Heart right ventricle (tissue), 16 donors: Measurements from ENCODE around the gene DUSP22. TPM values are rescaled to one million over a fixed set of nuclear protein-coding genes. Genes with fewer than 3 reads are reported as not detected.

Experiments
- ATAC-seq, 8 donors: fragments of 200-7000 bp; cut with Tn5 transposase; one replicate each; pipeline ENCODE4 v1.9.1; 2020; ENCODE audit warnings: mild to moderate bottlenecking in 8 of 8, moderate library complexity in 8 of 8, moderate number of reproducible peaks in 1 of 8
- DNase-seq, 2 donors: peaks; one replicate each; pipeline ENCODE4 v3.0.0-alpha.2; 2020
- H3K27ac ChIP-seq, 10 donors: fragments of 200-600 bp; sonication (generic) in 2 of 10; one replicate each; pipeline versions ENCODE4 v1.5.0 to v1.8.0; 2020 to 2022; ENCODE audit warnings: mild to moderate bottlenecking in 3 of 10
- H3K27me3 ChIP-seq, 7 donors: fragments of 200-600 bp; one replicate each; pipeline ENCODE4 v1.8.0; 2021 to 2022; ENCODE audit warnings: mild to moderate bottlenecking in 2 of 7
- H3K36me3 ChIP-seq, 9 donors: fragments of 200-600 bp; sonication (generic) in 1 of 9; one replicate each; pipeline versions ENCODE4 v1.5.0 to v1.8.0; 2020 to 2022; ENCODE audit warnings: mild to moderate bottlenecking in 2 of 9
- H3K4me1 ChIP-seq, 9 donors: fragments of 200-600 bp; sonication (generic) in 1 of 9; one replicate each; pipeline versions ENCODE4 v1.5.0 to v1.8.0; 2020 to 2022; ENCODE audit warnings: mild to moderate bottlenecking in 4 of 9
- H3K4me3 ChIP-seq, 10 donors: fragments of 200-600 bp; sonication (generic) in 2 of 10; one replicate each; pipeline versions ENCODE4 v1.5.0 to v1.8.0; 2020 to 2022; ENCODE audit warnings: mild to moderate bottlenecking in 7 of 10, moderate library complexity in 2 of 10
- H3K9me3 ChIP-seq, 11 donors: fragments of 200-600 bp in 10 of 11; sonication (generic) in 2 of 11; one replicate each; pipeline versions ENCODE4 v1.5.0 to v1.8.0; 2013 to 2022; ENCODE audit warnings: mild to moderate bottlenecking in 2 of 11, control low read depth in 1 of 11, moderate library complexity in 1 of 11
- WGBS, 2 donors: extraction: QIAGEN DNeasy Blood & Tissue Kit; methylation state at CpG; one replicate each; pipeline ENCODE4 v1.1.7; 2013; ENCODE audit warnings: inconsistent platforms in 1 of 2; 5-methylcytosine and 5-hydroxymethylcytosine counted together
- intact Hi-C, 10 donors: fragments of 100-400 bp; cut with DNase I; formaldehyde crosslinking; loops; one replicate each; pipeline versions ENCODE4 v1.11.1 to v1.14.2; 2022
- polyA plus RNA-seq, 2 donors: library from polyadenylated mRNA; stranded (reverse); fragments of 200-250 nt; gene quantifications; one replicate each; pipeline ENCODE4 v1.2.3, GENCODE V29; 2013
- total RNA-seq, 10 donors: library from RNA; stranded (reverse); fragmentation: NEBNext Ultra II Directional in 3 of 10; extraction: Animal tissue kit (Norgen Biotek cat#: 25700) in 3 of 10; gene quantifications; one replicate each; pipeline versions ENCODE4 v1.2.1 to v1.2.4, GENCODE V29; 2021 to 2023
- TF ChIP-seq, protein P1 (sequence below), 9 donors: fragments of 200-600 bp; sonication (generic) in 2 of 9; IDR thresholded peaks; one replicate each; pipeline versions ENCODE4 v1.5.0 to v1.8.0; 2021 to 2022; ENCODE audit warnings: antibody characterized with exemption in 9 of 9, mild to moderate bottlenecking in 5 of 9, moderate library complexity in 1 of 9
- donor health status: Arrhythmogenic right ventricular cardiomyopathy.
- donor health status: ischemic (EF 13 %, LVEDD 7.1; RV severe dilation, severe dysfunction).
- donor health status: healthy with polysubstance abuse.
- donor health status: DM: no; HTN: yes; CAD: no.
- donor health status: DM: no; HTN: no; CAD: no.
- donor health status: ischemic (EF 25% LVEDD 6.9; RV normal size, moderate dysfunction).
- donor health status: ischemic (EF 25% LVEDD 5.7; RV mildly dilated, moderate dysfunction).
- donor health status: healthy.
- donor health status: DM: yes; HTN: yes; CAD: no.
- donor health status: Ischemic cardiomyopathy.
- donor health status: ischemic (EF 35%, LVEDD 5.7; RV mildly dilated, moderate dysfunction).
- donor health status: nonischemic (EF 11% LVEDD 7.7; RV severe dilation, severe dysfunction).
- donor health status: DM: yes; HTN: yes; CAD: no.
- donor health status: PGD.
- donor health status: ischemic (EF 29% LVEDD 5.4; RV normal size, mild dysfunction).
- donor health status: nonischemic (EF 23%, LVEDD 6.1; RV moderate dilation, normal function).

DUSP22 gene
- total and polyA plus RNA-seq, 12 donors = 32.0 to 70.4 (median 51.9) TPM

DNA sequence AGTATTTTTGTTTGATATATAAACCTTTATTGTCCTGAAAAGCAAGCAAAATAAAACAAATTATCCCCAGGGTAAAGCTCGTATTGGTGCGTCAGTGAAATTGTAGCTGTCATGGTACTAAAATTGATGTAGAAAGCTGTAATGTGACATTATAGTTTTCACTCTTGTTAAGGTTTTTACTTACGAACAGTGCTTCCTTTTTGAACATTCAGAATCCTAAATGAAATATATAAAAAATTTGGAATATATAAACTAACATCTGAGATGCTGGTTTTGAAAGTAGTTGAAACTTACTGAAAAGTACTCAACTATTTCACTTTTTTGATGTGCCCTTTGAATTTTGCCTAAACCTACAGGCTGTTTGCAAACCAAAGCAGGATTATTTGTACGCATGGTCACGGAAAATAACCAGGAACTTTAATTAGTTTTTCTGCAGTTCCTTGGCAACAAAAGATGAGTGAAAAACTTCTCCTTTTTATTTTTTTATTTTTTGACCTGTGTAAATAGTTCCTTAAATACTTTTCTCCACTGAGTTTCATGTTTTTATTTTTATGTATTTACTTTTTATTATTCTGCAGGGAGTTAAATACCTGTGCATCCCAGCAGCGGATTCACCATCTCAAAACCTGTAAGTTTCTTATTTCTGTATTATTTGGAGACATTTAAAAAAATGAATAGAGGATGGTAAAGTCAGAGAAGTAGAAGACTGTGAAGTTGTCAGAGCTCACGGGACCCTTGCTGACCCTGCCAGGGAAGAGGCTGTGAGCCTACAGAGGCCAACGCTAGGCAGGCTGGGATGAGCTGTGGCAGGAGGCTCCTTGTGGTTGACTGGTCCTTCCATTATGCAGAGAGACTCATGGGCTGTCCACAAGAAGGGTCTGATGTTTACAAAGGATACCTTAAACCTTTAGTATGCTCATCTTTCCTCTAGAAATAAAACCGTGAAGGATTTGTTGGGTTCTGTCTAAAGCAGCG lies 42.5 kb downstream of the DUSP22 start:
- peaks cover 7 to 79% (median 52%) of the 10 kb centered on the region in 9 donors for H3K4me1 ChIP-seq
- DNase-seq = no peak

DNA sequence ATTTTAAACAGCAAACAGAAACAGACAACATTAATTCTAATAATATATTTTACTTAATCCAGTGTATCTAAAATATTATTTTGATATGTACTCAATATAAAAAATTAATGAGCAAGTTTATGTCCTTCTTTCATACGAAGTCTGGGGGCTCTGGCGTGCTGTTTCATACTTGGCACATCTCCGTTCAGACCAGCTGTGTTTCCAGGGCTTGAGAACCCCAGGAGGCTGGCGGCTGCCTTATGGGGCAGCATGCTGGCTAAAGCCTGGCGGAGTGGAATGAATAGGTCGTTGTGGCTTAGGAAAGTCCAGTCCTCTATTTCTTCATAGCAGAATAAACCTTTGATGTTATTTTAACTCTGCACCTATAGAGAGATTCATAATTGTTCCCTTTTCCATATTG lies 43.3 kb downstream of the DUSP22 start:
- TF ChIP-seq, protein P1, sequence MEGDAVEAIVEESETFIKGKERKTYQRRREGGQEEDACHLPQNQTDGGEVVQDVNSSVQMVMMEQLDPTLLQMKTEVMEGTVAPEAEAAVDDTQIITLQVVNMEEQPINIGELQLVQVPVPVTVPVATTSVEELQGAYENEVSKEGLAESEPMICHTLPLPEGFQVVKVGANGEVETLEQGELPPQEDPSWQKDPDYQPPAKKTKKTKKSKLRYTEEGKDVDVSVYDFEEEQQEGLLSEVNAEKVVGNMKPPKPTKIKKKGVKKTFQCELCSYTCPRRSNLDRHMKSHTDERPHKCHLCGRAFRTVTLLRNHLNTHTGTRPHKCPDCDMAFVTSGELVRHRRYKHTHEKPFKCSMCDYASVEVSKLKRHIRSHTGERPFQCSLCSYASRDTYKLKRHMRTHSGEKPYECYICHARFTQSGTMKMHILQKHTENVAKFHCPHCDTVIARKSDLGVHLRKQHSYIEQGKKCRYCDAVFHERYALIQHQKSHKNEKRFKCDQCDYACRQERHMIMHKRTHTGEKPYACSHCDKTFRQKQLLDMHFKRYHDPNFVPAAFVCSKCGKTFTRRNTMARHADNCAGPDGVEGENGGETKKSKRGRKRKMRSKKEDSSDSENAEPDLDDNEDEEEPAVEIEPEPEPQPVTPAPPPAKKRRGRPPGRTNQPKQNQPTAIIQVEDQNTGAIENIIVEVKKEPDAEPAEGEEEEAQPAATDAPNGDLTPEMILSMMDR (IDR thresholded peaks at IDR 0.05) = no peak
- no peaks in the 10 kb centered on the region for H3K9me3 ChIP-seq
- no peak overlapping the region for H3K4me3 ChIP-seq
- 73 to 81% methylated on average over 6 of the region's 6 CpGs for WGBS, 2 donors
- peaks cover 0 to 6% (median 0%) of the 10 kb centered on the region in 9 donors for H3K36me3 ChIP-seq
- ATAC-seq = no peak
- intact Hi-C loops = loop anchor here in 2 of 10 donors (5.0 kb wide), 2 partner anchors 38 to 43 kb away; partner anchors contain the start of gene DUSP22 (in 1 of the 2)
- H3K27ac ChIP-seq = no peak overlapping the region
- no peak for DNase-seq
- H3K27me3 ChIP-seq = no peaks in the 10 kb centered on the region
- H3K4me1 ChIP-seq = peaks cover 7 to 85% (median 52%) of the 10 kb centered on the region in 9 donors

More for the DNA sequence above, 42.5 kb downstream of the DUSP22 start:
- 88 to 90% methylated on average over 10 of the region's 10 CpGs for WGBS, 2 donors
- intact Hi-C loops = loop anchor here in 2 of 10 donors (5.0 kb wide), 2 partner anchors 38 to 43 kb away; partner anchors contain the start of gene DUSP22 (in 1 of the 2)
- Histone ChIP-seq H3K9me3 (no peaks in the 10 kb centered on the region), H3K27ac (no peak overlapping the region), H3K36me3 (peaks cover 0 to 5% (median 0%) of the 10 kb centered on the region in 9 donors), H3K4me3 (no peak overlapping the region), H3K27me3 (no peaks in the 10 kb centered on the region)
- no peak for ATAC-seq
- TF ChIP-seq, protein P1 (IDR thresholded peaks at IDR 0.05) = no peak

DNA sequence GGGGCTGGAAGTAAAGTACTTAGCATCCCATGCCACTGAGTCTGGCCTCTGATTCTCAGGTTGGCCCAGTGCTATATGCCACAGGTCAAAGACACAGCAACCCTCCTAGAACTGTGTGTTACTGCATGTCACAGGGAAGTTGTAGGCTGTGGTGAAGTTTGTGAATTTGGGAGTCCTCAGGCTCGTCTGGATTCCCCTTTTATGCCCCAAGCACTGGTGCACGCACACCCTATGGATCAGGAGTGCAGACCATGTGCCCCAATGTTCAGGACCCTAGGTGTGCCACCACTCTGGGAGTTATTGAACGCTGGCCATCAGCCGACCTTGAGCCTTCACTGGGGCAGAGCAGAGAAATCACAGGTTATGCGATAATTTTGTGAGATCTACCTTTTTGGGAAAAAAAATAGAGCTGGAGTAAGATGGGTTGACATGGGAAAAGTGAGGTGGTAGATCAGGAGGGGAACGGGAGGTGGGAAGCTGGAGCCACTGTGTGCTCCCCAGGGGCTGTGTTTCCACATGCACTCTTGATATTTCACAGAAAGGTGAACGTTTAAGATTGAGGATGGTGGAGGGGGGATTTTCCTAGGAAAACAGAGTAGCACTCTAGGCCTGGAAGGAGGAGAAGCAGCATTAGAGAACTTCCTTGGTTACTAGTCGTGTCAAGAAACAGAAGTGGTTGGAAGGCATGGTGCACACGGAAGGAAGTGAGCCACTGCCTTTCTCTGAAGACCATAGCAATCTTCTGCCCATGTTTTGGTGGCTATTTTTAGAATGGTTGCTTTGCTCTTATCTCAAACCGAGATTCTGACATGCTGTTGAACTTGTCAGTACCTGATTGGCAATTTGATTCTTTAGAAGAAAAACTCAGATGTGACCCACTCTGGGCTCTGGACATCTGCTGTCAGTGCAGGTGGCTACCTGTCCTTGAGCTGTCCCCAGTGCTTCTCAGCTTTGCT lies 44.1 kb downstream of the DUSP22 start:
- H3K4me1 ChIP-seq = peaks cover 7 to 94% (median 52%) of the 10 kb centered on the region in 9 donors
- no peaks in the 10 kb centered on the region for H3K27me3 ChIP-seq
- intact Hi-C loops = loop anchor here in 2 of 10 donors (5.0 kb wide), 2 partner anchors 39 to 44 kb away; partner anchors contain the start of gene DUSP22 (in 1 of the 2)
- H3K27ac ChIP-seq = peak overlapping the region in 1 of 10 donors; percentile 55
- H3K4me3 ChIP-seq = no peak overlapping the region
- no peak for DNase-seq
- H3K36me3 ChIP-seq = peaks cover 0 to 10% (median 0%) of the 10 kb centered on the region in 9 donors
- 60 to 65% methylated on average over 10 of the region's 10 CpGs for WGBS, 2 donors
- peak in 6 of 8 donors; percentile 32 to 55 (median 42) for ATAC-seq
- TF ChIP-seq, protein P1 (IDR thresholded peaks at IDR 0.05) = no peak
- H3K9me3 ChIP-seq = no peaks in the 10 kb centered on the region
